HUES6 (cell line): ENCODE data around the gene DYNC1I2.
A peak's percentile ranks its signal among the peaks of the same experiment; 100 is the strongest.

ENCODE experiments used
- H3K27ac ChIP-seq: 2 replicates; pipeline ENCODE4 v1.7.0; 2013; ENCODE audit warnings: low read depth, mild to moderate bottlenecking, low read length, inconsistent platforms
- H3K27me3 ChIP-seq: 2 replicates; pipeline ENCODE4 v1.6.1; 2013; ENCODE audit warnings: low read length; ENCODE audit not compliant: control insufficient read depth, insufficient read depth
- H3K36me3 ChIP-seq: 2 replicates; pipeline ENCODE4 v1.6.1; 2013; ENCODE audit warnings: low read length; ENCODE audit not compliant: control insufficient read depth, insufficient read depth
- H3K4me1 ChIP-seq: 2 replicates; pipeline ENCODE4 v1.6.1; 2013; ENCODE audit warnings: low read length; ENCODE audit not compliant: control insufficient read depth, insufficient read depth
- H3K4me3 ChIP-seq: 2 replicates; pipeline ENCODE4 v1.5.1; 2013; ENCODE audit warnings: low read depth, low read length
- H3K9ac ChIP-seq: one replicate; pipeline ENCODE4 v1.6.1; 2013; ENCODE audit warnings: mild to moderate bottlenecking, low read length
- H3K9me3 ChIP-seq: 2 replicates; pipeline ENCODE4 v1.6.1; 2013; ENCODE audit warnings: low read depth, low read length; ENCODE audit not compliant: control insufficient read depth, insufficient read depth

Gene DYNC1I2

DNA sequence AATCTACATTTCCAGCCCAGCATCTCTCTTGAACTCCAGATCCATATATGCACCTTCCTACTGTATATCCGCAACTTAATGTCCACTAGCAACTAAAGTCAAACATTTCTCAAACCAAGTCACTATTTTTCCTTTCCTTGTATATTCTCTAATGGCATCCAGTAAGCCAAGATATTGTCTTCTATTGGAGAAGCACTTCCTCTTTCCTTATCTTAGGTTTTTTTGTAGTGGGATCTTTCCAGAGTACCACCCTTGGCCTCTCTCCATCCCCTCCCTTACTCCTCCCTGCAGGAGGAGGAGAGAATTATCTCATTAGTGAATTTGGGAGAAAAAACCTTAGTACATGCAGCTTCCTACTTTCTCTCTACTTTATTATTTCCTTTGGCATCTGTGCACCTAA lies 8.7 kb upstream of the DYNC1I2 start:
- Histone ChIP-seq H3K36me3 (no peaks in the 10 kb centered on the region), H3K4me1 (no peaks in the 10 kb centered on the region; the same call in 1 of the 2 replicates), H3K9me3 (no peaks in the 10 kb centered on the region), H3K4me3 (no peak overlapping the region), H3K27ac (no peak overlapping the region), H3K27me3 (no peaks in the 10 kb centered on the region), H3K9ac (no peak overlapping the region)

GRCh38 chr2:171688129-171688465 lies 828 bp downstream of the DYNC1I2 start:
- Histone ChIP-seq H3K4me3 (peak overlapping the region; percentile 94), H3K27ac (peak overlapping the region; percentile 70; the same call in 1 of the 2 replicates), H3K36me3 (peaks cover 24% of the 10 kb centered on the region), H3K27me3 (no peaks in the 10 kb centered on the region), H3K9ac (peak overlapping the region; percentile 74), H3K9me3 (no peaks in the 10 kb centered on the region), H3K4me1 (peaks cover 7% of the 10 kb centered on the region)

DNA sequence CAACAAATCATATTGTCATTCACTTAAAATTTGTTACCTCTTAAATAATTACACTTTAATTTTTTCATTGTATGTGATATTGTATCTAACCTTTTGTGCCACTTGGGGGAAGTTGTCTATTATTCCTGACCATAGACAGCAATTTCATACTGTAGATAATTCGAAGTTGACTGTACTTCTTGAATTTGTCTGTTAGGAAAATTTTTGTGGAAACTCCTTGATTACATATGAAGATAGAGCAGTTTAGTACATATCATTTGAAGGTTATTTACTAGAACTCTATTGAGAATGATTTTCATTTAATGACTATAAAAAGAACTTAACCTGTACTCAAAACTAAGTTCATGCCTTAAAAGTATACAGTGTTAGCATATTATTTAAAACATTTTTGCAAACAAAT lies 5.1 kb downstream of the DYNC1I2 start:
- Histone ChIP-seq H3K9ac (no peak overlapping the region), H3K9me3 (no peaks in the 10 kb centered on the region), H3K36me3 (peaks cover 49% of the 10 kb centered on the region), H3K27ac (no peak overlapping the region), H3K27me3 (no peaks in the 10 kb centered on the region), H3K4me1 (peaks cover 7% of the 10 kb centered on the region), H3K4me3 (no peak overlapping the region)

DNA sequence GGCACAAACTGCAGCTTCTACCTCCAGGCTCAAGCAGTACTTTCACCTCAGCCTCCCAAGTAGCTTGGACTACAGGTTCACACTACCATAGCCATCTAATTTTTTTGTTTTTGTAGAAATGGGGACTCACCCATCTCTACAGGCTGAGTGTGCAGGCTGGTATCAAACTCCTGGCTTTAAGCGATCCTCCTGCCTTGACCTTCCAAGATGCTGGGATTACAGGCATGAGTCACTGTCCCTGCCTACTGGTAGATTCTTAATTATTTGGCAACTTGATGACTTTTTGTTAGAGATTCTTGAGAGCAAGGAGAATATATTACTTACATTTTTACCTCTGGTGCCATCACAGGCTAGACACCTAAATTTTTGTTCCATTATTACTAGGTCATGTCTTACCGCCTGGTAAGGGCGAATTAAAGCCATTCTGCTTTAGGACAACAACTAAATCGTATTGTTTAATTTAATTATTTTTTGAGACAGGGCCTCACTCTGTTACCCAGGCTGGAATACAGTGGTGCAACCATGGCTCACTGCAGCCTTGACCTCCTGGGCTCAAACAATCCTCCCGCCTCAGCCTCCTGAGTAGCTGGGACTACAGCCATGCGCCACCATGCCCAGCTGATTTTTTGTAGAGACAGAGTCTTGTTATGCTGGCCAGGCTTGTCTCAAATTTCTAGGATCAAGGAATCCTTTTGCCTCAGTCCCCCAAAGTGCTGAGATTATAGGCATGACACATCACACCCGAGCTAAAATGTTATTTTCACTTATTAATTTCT lies 15.7 kb downstream of the DYNC1I2 start:
- Histone ChIP-seq H3K27me3 (no peaks in the 10 kb centered on the region), H3K36me3 (peaks cover 8% of the 10 kb centered on the region), H3K27ac (no peak overlapping the region), H3K4me1 (peaks cover 5% of the 10 kb centered on the region; the same call in 1 of the 2 replicates), H3K9ac (no peak overlapping the region), H3K4me3 (no peak overlapping the region), H3K9me3 (no peaks in the 10 kb centered on the region)

- Histone ChIP-seq H3K27ac (no peak overlapping the region), H3K4me3 (no peak overlapping the region), H3K9ac (no peak overlapping the region), H3K27me3 (no peaks in the 10 kb centered on the region), H3K36me3 (peaks cover 6% of the 10 kb centered on the region; the same call in 1 of the 2 replicates), H3K9me3 (no peaks in the 10 kb centered on the region), H3K4me1 (peaks cover 5% of the 10 kb centered on the region; the same call in 1 of the 2 replicates)
These were observed 16.5 kb downstream of the DYNC1I2 start for GRCh38 chr2:171703574-171704347.

DNA sequence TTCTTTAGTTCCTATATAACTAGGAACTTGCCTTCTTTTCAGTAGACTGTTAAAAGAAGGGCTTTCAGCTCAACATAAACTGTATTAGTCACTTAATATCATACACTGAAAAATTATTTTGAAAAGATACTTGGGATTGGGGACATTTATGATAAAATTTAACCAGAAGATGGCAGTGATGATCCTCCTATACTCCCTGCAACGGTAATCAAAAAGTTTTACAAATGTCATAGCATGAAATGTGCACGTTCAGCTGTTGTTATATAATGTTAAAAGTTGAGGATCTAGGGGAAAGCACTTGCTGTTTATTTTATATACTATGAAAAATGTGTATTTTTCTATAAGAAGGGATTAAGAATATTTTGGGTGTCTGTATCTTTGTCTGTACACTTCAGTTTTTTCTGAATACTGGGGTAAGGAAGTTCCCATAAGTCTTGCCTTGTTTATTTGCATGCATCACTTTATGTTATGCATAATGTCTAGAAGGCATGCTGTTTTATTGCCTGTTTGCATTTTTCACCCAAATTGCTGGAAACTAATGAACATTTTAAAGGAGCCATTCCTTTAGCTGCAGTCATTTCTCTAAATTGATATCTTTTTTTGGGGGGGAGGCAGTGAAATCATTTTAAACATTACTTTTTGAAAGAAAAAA lies 19.0 kb downstream of the DYNC1I2 start:
- no peaks in the 10 kb centered on the region for H3K27me3 ChIP-seq
- H3K4me3 ChIP-seq: no peak overlapping the region
- H3K27ac ChIP-seq: no peak overlapping the region
- no peak overlapping the region for H3K9ac ChIP-seq
- H3K4me1 ChIP-seq: peaks cover 5% of the 10 kb centered on the region; the same call in 1 of the 2 replicates
- H3K36me3 ChIP-seq: 0 out of 2 replicates have a peak, but pooled peaks cover 2% of the 10 kb centered on the region
- H3K9me3 ChIP-seq: no peaks in the 10 kb centered on the region

DNA sequence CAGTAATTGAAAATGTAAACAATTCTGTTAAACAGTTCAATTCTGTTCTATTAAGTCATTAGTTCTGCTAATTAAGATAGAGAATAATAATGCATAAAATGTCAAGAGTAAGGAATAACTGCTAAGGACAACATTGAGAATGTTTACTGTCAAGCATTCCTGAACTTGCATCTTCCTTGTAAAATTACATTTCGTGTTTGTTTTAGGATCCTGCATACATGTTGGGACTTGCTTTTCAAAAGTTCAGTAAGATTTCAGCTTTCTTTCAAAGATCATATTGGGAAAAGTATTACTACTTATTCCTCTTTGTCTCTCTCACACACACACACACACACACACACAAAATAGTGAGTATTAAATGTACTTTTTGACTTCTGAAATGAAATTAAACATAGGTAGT lies 20.5 kb downstream of the DYNC1I2 start:
- H3K36me3 ChIP-seq: 0 out of 2 replicates have a peak, but pooled peaks cover under 1% of the 10 kb centered on the region
- H3K9me3 ChIP-seq: no peaks in the 10 kb centered on the region
- no peaks in the 10 kb centered on the region for H3K4me1 ChIP-seq
- no peak overlapping the region for H3K27ac ChIP-seq
- H3K4me3 ChIP-seq: no peak overlapping the region
- H3K27me3 ChIP-seq: no peaks in the 10 kb centered on the region
- no peak overlapping the region for H3K9ac ChIP-seq

DNA sequence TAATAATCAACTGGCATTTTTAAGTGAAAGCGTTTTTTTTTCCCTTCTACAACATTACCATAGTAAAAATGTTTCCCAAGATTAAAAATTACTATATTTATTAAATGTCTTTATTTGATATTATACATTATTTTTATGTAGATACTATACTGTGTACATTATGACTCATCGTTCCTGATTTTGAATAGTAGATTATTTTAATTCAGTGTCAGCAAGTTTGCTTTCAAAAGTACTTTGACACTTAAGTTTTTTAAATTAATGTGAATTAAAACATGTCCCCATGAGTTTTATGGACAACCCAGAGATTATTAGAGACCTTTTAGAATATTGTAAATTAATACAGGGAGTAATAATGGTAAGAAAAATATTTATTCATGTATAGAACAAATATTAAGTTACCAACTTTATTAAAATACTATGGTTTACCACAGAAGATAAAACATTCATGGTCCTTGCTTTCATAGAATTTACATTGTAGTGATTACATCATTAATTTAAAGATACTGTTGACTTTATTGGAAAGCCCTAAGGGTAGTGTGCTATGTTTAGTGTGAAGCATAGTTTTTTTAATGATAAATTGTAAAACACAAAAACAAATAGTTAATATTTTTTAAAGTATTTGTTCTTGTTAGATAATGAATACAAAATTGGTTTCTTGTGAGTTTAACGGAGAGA lies 21.9 kb downstream of the DYNC1I2 start:
- Histone ChIP-seq H3K36me3 (no peaks in the 10 kb centered on the region), H3K9me3 (no peaks in the 10 kb centered on the region), H3K4me3 (no peak overlapping the region), H3K4me1 (no peaks in the 10 kb centered on the region), H3K27ac (no peak overlapping the region), H3K9ac (no peak overlapping the region), H3K27me3 (no peaks in the 10 kb centered on the region)

DNA sequence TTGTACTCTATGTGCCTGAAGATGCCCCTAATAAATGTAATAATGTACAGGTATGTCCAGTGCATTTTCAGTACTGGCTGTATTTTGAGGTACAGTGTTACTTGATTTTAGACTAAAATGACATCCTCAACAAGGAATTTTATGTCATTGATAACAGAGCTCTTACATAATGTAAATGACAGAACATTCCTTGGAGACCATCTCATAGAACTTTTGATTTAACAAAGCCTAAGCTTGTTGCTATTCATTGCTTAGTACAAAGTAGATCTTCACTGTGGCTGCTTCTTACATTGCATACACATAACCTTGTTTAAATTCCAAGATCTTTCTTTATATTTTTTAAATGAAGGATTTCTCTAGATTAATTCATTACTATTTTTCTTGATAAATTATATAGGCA lies 24.1 kb downstream of the DYNC1I2 start:
- no peak overlapping the region for H3K9ac ChIP-seq
- peaks cover 12% of the 10 kb centered on the region for H3K36me3 ChIP-seq
- no peaks in the 10 kb centered on the region for H3K27me3 ChIP-seq
- no peaks in the 10 kb centered on the region for H3K4me1 ChIP-seq
- H3K27ac ChIP-seq: no peak overlapping the region
- no peaks in the 10 kb centered on the region for H3K9me3 ChIP-seq
- H3K4me3 ChIP-seq: no peak overlapping the region

DNA sequence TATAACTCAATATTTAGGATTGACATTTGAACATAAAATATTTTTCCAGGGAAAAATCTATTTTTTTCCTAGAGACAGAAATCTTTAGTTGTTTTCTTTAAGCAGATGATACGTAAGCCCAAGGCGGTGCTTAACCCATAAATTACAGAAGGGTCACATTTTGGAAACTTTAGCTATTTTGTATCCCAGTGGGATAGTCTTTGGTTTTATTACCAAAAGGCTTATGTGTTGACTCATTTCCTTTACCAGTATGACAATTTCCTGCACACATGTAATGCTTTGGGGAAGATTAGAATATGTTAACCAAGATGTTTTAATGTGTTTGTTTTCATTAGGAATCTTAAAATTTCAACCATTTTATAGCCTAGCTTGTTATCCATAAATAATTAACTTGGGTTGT lies 24.8 kb downstream of the DYNC1I2 start:
- Histone ChIP-seq H3K27me3 (no peaks in the 10 kb centered on the region), H3K36me3 (peaks cover 19% of the 10 kb centered on the region), H3K9ac (no peak overlapping the region), H3K4me1 (no peaks in the 10 kb centered on the region), H3K9me3 (no peaks in the 10 kb centered on the region), H3K27ac (no peak overlapping the region), H3K4me3 (no peak overlapping the region)
